HG03025 (cell line): Measurements from ENCODE around the gene ENOX1.

ENCODE experiments used
- ATAC-seq: cut with Tn5 transposase; IDR thresholded peaks from one replicate; pipeline ENCODE4 v1.9.1; 2021; ENCODE audit warnings: mild to moderate bottlenecking, moderate library complexity; ENCODE audit not compliant: unreplicated experiment, low FRiP score

Gene ENOX1

GRCh38 chr13:43405457-43405856 is 381.3 kb downstream of the ENOX1 start:
- ATAC-seq: no peak

- no peak for ATAC-seq
Observed at GRCh38 chr13:43402380-43402779, 384.4 kb downstream of the ENOX1 start.

- ATAC-seq: no peak
Observed at GRCh38 chr13:43401361-43401760, 385.4 kb downstream of the ENOX1 start.

- no peak for ATAC-seq
Observed at GRCh38 chr13:43397111-43397510, 389.7 kb downstream of the ENOX1 start.

GRCh38 chr13:43391036-43391435 is 395.7 kb downstream of the ENOX1 start:
- ATAC-seq: no peak

- no peak for ATAC-seq
Observed at GRCh38 chr13:43390619-43391018, 396.2 kb downstream of the ENOX1 start.

- ATAC-seq: no peak
Observed at GRCh38 chr13:43389983-43390382, 396.8 kb downstream of the ENOX1 start.

GRCh38 chr13:43389573-43389972 is 397.2 kb downstream of the ENOX1 start:
- ATAC-seq: no peak

GRCh38 chr13:43388282-43389034 is 398.3 kb downstream of the ENOX1 start:
- ATAC-seq: no peak

GRCh38 chr13:43387880-43388279 is 398.9 kb downstream of the ENOX1 start:
- no peak for ATAC-seq

- no peak for ATAC-seq
Observed at GRCh38 chr13:43383498-43384165, 403.1 kb downstream of the ENOX1 start.

GRCh38 chr13:43379738-43380137 is 407.0 kb downstream of the ENOX1 start:
- ATAC-seq: no peak

GRCh38 chr13:43377973-43378372 is 408.8 kb downstream of the ENOX1 start:
- no peak for ATAC-seq

GRCh38 chr13:43377149-43377548 is 409.6 kb downstream of the ENOX1 start:
- ATAC-seq: no peak

- no peak for ATAC-seq
Observed at GRCh38 chr13:43376596-43376995, 410.2 kb downstream of the ENOX1 start.

- no peak for ATAC-seq
Observed at GRCh38 chr13:43375797-43376465, 410.8 kb downstream of the ENOX1 start.

- ATAC-seq: no peak
Observed at GRCh38 chr13:43374621-43375020, 412.2 kb downstream of the ENOX1 start.

- ATAC-seq: no peak
Observed at GRCh38 chr13:43373400-43373799, 413.4 kb downstream of the ENOX1 start.

- no peak for ATAC-seq
Observed at GRCh38 chr13:43370842-43371241, 415.9 kb downstream of the ENOX1 start.

- no peak for ATAC-seq
Observed at GRCh38 chr13:43369319-43369718, 417.5 kb downstream of the ENOX1 start.

GRCh38 chr13:43368003-43368402 is 418.8 kb downstream of the ENOX1 start:
- ATAC-seq: no peak

GRCh38 chr13:43365039-43365344 is 421.8 kb downstream of the ENOX1 start:
- no peak for ATAC-seq
